ENCODE measurements around the gene CRB3.

The CRB3 gene

GRCh38 chr19:6433663-6434062 is 30.4 kb upstream of the CRB3 start, which contains the start of gene SLC25A41:
Gene SLC25A41 (minus strand): TSS chr19:6433763. CDS start chr19:6433693, 70 bp downstream.
- DNase-seq: no peak

- DNase-seq: no peak
Observed at GRCh38 chr19:6439743-6440142, 24.3 kb upstream of the CRB3 start.

GRCh38 chr19:6440905-6441304 is 23.2 kb upstream of the CRB3 start:
- no peak for DNase-seq

- DNase-seq: no peak
Observed at GRCh38 chr19:6442087-6442688, 21.9 kb upstream of the CRB3 start.

- no peak for DNase-seq
Observed at GRCh38 chr19:6443986-6444385, 20.1 kb upstream of the CRB3 start.

- no peak for DNase-seq
Observed at GRCh38 chr19:6446452-6446851, 17.6 kb upstream of the CRB3 start.

- DNase-seq: no peak
Observed at GRCh38 chr19:6448045-6448444, 16.0 kb upstream of the CRB3 start.

GRCh38 chr19:6450166-6450565 is 13.9 kb upstream of the CRB3 start:
- DNase-seq: no peak

GRCh38 chr19:6451583-6452222 is 12.4 kb upstream of the CRB3 start:
- no peak for DNase-seq

- DNase-seq: no peak
Observed at GRCh38 chr19:6452223-6452614, 11.9 kb upstream of the CRB3 start.

GRCh38 chr19:6452899-6453298 is 11.2 kb upstream of the CRB3 start:
- DNase-seq: no peak

- DNase-seq: no peak
Observed at GRCh38 chr19:6453951-6454565, 10.0 kb upstream of the CRB3 start.

GRCh38 chr19:6455924-6456323 is 8.1 kb upstream of the CRB3 start:
- no peak for DNase-seq

- no peak for DNase-seq
Observed at GRCh38 chr19:6457958-6458694, 5.9 kb upstream of the CRB3 start.

- no peak for DNase-seq
Observed at GRCh38 chr19:6458695-6459261, 5.3 kb upstream of the CRB3 start.

- peak; percentile 25 for DNase-seq
Observed at GRCh38 chr19:6459262-6460098, 4.6 kb upstream of the CRB3 start, which contains the start of gene SLC25A23. Gene SLC25A23 (minus strand): TSS chr19:6459792. CDS start chr19:6459628, 164 bp downstream.

GRCh38 chr19:6460099-6460884 is 3.8 kb upstream of the CRB3 start:
- DNase-seq: peak; percentile 98

GRCh38 chr19:6465006-6465405 is 935 bp downstream of the CRB3 start:
- DNase-seq: no peak

GRCh38 chr19:6465663-6466062 is 1.6 kb downstream of the CRB3 start:
- no peak for DNase-seq

GRCh38 chr19:6466526-6467248 is 2.6 kb downstream of the CRB3 start:
- no peak for DNase-seq

- DNase-seq: no peak
Observed at GRCh38 chr19:6467384-6467783, 3.3 kb downstream of the CRB3 start.

Data from COR-L47 (cell line).